HG02623 (cell line): ENCODE data around the gene EVA1B.

Source experiments
- ATAC-seq: cut with Tn5 transposase; IDR thresholded peaks from one replicate; pipeline ENCODE4 v1.9.1; 2021; ENCODE audit warnings: moderate library complexity; ENCODE audit not compliant: unreplicated experiment

EVA1B gene

GRCh38 chr1:36284061-36284460, 39.4 kb downstream of the EVA1B start:
- no peak for ATAC-seq

GRCh38 chr1:36279789-36280296, 43.6 kb downstream of the EVA1B start:
- no peak for ATAC-seq

GRCh38 chr1:36279110-36279788, 44.2 kb downstream of the EVA1B start:
- no peak for ATAC-seq

GRCh38 chr1:36276688-36277087, 46.8 kb downstream of the EVA1B start:
- no peak for ATAC-seq

GRCh38 chr1:36274201-36274600, 49.2 kb downstream of the EVA1B start:
- ATAC-seq = no peak

GRCh38 chr1:36273024-36273423, 50.4 kb downstream of the EVA1B start:
- no peak for ATAC-seq
